ENCODE data around the gene TNC. TPM values are rescaled to one million over a fixed set of nuclear protein-coding genes. Genes with fewer than 3 reads are reported as not detected.

Gene TNC
- total RNA-seq, 6 experiments from 2014 or later, result 1.7 to 9.3 (median 4.0) TPM

DNA sequence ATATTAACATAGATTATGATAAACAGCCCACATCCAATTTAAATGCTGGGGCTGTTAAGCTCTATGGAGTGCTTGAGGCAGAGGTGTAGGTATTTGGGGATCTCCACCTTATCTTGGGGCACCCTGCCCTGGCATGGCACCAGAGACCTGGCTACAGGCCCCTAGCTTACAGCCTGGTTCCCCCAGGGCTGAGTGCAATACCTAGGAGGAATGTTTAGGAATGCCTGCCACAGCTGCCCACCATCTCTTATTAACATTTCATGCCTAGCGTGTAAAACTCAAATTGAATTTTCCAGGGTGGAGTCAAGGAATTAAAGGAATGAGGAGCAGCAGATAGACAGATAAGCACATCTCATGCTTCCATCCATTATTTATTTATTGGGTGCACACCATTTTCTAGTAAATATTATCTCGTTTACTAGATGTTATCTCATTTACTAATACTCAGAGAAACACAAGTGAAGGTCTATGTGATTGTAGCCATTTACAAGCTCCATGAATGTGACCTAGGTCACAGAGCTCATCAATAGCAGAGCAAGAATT, 131.9 kb downstream of the TNC start:
- H3K4me1 ChIP-seq, result no peaks in the 10 kb centered on the region
- WGBS (ENCODE audit: insufficient coverage, low coverage, low lambda C conversion rate, missing lambda C conversion rate), result 51% methylated on average over 2 of the region's 2 CpGs
- DNase-seq (no peak), ATAC-seq (no peak)
- no peak overlapping the region for H3K4me3 ChIP-seq
- H3K27ac ChIP-seq, result no peak overlapping the region
- no peaks in the 10 kb centered on the region for H3K27me3 ChIP-seq
- intact Hi-C loops (cut with DNase I), result no loop called here
- no peaks in the 10 kb centered on the region for H3K9me3 ChIP-seq
- H3K36me3 ChIP-seq, result no peaks in the 10 kb centered on the region
- TF ChIP-seq POLR2A (IDR thresholded peaks at IDR 0.05), result no peak
- TF ChIP-seq, protein P1, sequence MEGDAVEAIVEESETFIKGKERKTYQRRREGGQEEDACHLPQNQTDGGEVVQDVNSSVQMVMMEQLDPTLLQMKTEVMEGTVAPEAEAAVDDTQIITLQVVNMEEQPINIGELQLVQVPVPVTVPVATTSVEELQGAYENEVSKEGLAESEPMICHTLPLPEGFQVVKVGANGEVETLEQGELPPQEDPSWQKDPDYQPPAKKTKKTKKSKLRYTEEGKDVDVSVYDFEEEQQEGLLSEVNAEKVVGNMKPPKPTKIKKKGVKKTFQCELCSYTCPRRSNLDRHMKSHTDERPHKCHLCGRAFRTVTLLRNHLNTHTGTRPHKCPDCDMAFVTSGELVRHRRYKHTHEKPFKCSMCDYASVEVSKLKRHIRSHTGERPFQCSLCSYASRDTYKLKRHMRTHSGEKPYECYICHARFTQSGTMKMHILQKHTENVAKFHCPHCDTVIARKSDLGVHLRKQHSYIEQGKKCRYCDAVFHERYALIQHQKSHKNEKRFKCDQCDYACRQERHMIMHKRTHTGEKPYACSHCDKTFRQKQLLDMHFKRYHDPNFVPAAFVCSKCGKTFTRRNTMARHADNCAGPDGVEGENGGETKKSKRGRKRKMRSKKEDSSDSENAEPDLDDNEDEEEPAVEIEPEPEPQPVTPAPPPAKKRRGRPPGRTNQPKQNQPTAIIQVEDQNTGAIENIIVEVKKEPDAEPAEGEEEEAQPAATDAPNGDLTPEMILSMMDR (IDR thresholded peaks at IDR 0.05), result no peak

DNA sequence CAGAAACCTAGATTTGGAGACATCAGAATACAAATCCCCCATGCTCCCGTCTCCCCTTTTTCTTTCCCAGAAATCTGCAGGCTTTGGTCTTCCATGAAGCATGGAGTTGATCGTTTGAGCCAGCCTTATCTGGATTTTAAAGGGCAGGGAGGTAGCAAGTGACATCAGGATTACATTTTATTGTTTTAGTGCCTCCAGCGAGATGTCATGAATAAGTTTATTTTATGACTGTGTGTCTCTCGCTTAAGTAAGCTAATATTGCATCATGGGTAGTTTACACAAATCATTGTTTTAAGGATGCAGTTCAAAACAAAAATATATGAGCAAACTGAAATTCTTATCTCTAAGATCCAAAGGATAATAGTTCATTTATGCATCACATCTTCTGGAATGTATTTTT, 136.9 kb downstream of the TNC start:
- no peak for DNase-seq
- 68% methylated on average over 4 of the region's 4 CpGs for WGBS (ENCODE audit: insufficient coverage, low coverage, low lambda C conversion rate, missing lambda C conversion rate)
- no peak for TF ChIP-seq POLR2A (IDR thresholded peaks at IDR 0.05)

DNA sequence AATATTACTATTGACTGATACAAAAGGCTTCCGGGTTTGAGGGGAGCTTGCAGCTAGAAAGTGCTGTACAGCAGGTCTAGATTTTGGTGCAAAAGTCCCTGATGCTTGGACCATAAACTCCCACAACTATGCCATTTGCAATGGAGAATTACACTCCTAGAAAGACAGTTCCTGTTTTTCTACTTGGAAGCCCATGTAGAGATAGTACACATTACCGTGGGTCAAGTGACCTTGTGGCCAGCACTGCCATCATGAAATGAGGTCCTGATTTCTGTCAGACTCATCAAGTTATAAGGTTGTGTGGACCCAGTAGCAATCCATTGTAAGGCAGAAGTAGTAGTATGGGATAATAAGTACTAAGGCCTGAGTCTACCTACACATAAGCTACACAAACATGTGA, 144.7 kb downstream of the TNC start:
- Histone ChIP-seq H3K4me3 (no peak overlapping the region), H3K27me3 (no peaks in the 10 kb centered on the region), H3K4me1 (no peaks in the 10 kb centered on the region), H3K9me3 (no peaks in the 10 kb centered on the region), H3K27ac (no peak overlapping the region), H3K36me3 (no peaks in the 10 kb centered on the region)
- intact Hi-C loops (cut with DNase I), result no loop called here
- DNase-seq (no peak), ATAC-seq (no peak)
- no peak for TF ChIP-seq POLR2A (IDR thresholded peaks at IDR 0.05)
- TF ChIP-seq, protein P1 (IDR thresholded peaks at IDR 0.05), result no peak
- 83% methylated on average over 1 of the region's 2 CpGs for WGBS (ENCODE audit: insufficient coverage, low coverage, low lambda C conversion rate, missing lambda C conversion rate)

More for the DNA sequence above, 136.9 kb downstream of the TNC start:
- no peak for ATAC-seq
- Histone ChIP-seq H3K4me3 (no peak overlapping the region), H3K27me3 (no peaks in the 10 kb centered on the region), H3K27ac (no peak overlapping the region), H3K36me3 (no peaks in the 10 kb centered on the region), H3K9me3 (no peaks in the 10 kb centered on the region), H3K4me1 (no peaks in the 10 kb centered on the region)
- intact Hi-C loops (cut with DNase I), result no loop called here

DNA sequence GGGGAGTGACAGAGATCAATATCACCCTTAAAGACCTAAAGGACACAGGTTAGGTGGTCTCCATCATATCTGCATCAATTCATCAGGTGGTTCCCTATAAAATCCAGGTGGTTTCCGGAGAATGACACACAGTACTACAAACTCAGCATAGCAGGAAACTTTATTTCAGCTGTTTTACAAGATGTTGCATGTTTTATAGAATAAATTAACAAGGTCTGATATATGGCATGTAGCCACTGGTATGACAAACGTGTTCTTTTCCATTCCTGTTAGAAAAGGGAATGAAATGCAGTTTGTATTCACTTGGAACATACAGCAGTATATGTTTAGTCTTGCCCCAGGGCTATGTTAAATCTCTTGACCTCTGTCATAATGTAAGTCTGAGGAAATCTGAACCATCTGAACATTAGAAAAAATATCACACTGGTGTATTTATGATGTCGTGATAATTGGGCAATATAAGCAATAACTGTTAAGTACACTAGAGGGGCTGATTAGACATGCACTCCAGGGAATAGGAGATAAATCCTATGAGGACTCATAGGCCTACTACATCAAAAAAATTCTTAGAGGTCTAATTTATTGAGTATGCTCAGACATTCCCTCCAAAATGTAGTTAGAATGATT, 145.3 kb downstream of the TNC start:
- H3K27me3 ChIP-seq, result no peaks in the 10 kb centered on the region
- DNase-seq (no peak), ATAC-seq (no peak)
- no peaks in the 10 kb centered on the region for H3K36me3 ChIP-seq
- H3K9me3 ChIP-seq, result no peaks in the 10 kb centered on the region
- H3K27ac ChIP-seq, result no peak overlapping the region
- no peaks in the 10 kb centered on the region for H3K4me1 ChIP-seq
- 67% methylated on average over 3 of the region's 3 CpGs for WGBS (ENCODE audit: insufficient coverage, low coverage, low lambda C conversion rate, missing lambda C conversion rate)
- intact Hi-C loops (cut with DNase I), result no loop called here
- TF ChIP-seq, protein P1 (IDR thresholded peaks at IDR 0.05), result no peak
- no peak for TF ChIP-seq POLR2A (IDR thresholded peaks at IDR 0.05)
- no peak overlapping the region for H3K4me3 ChIP-seq

Other genes starting within 250 kb of the TNC start
- 1 to 10 TPM in 1 of 6 experiments, under 1 TPM in 5; 0.19 to 2.0 (median 0.38) TPM for gene TNFSF8, start 187.6 kb downstream of the TNC start, total RNA-seq

All from right lobe of liver (tissue), 6 donors.